Measurements from ENCODE around the gene FBXO31. TPM values are rescaled to one million over a fixed set of nuclear protein-coding genes. Genes with fewer than 3 reads are reported as not detected.

The FBXO31 gene
- total and polyA plus RNA-seq, 2 of the 8 experiments (the other 6 are each of a cell fraction or from before 2014, with no cell fraction given), result 8.3 to 21.6 TPM

DNA sequence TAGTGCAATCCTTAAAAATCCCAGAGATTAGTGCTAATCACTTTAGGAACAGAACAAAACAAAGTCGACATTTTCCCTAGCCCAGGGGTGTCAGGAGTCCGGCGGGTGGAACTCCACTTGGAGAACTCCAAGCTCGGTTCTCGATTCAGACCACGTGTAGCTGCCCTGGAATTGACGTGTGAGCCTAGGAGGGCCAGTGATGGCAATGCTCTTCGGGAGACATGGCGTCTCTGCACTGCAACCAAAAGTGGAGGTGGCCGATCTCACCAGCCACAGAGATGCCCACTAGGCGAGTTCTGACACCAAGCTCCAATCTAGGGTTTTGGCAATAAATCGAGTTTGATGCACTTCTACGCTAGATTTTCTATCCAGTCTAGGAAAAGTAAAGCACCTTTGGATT, 26.2 kb upstream of the FBXO31 start:
- CTCF ChIA-PET (ENCODE audit: partially characterized antibody), result interaction anchor here (1.0 to 2.1 kb wide), 6 partner anchors 11 to 227 kb away, joined by 3 to 6 read pairs (median 4); no protein-coding TSS in a partner anchor

More for the DNA sequence above, 26.2 kb upstream of the FBXO31 start:
- POLR2A ChIA-PET (ENCODE audit: partially characterized antibody), result no interaction called here
- H3K23me2 ChIP-seq (ENCODE audit: low read depth, low read length), result no peaks in the 10 kb centered on the region
- no peak overlapping the region for H4K5ac ChIP-seq (ENCODE audit: insufficient read length, low read depth, low read length)
- H2BK20ac ChIP-seq (ENCODE audit: low read length), result no peak overlapping the region
- H4K20me1 ChIP-seq (replicated peaks in 1 of 2; ENCODE audit: control insufficient read depth in 1 of 2, insufficient read depth in 2 of 2, low read length in 2 of 2), result peaks cover 0 to 9% of the 10 kb centered on the region in 2 experiments
- H3K4me2 ChIP-seq (ENCODE audit: insufficient read depth in 1 of 2, low read depth in 2 of 2, low read length in 2 of 2), result no peak overlapping the region
- no peak overlapping the region for H3K23ac ChIP-seq (ENCODE audit: insufficient read length)
- H3K4me3 ChIP-seq (ENCODE audit: extremely low read depth in 1 of 4, insufficient read depth in 2 of 4, low read depth in 3 of 4, low read length in 4 of 4), result no peak overlapping the region
- no peak overlapping the region for H4K91ac ChIP-seq (replicated peaks; ENCODE audit: insufficient read length, low read length)
- no peak overlapping the region for H2BK5ac ChIP-seq (ENCODE audit: low read depth, low read length)
- no peak overlapping the region for H3K14ac ChIP-seq (ENCODE audit: insufficient read length)
- 88% methylated on average over 13 of the region's 13 CpGs; no CpG with 5 or more reads in 1 of the 2 experiments for WGBS, 2 experiments (ENCODE audit: extremely low coverage in 1 of 2, insufficient coverage in 1 of 2, insufficient read length in 1 of 2, insufficient replicate concordance in 2 of 2, low coverage in 1 of 2, low lambda C conversion rate in 2 of 2, missing lambda C conversion rate in 1 of 2)
- H4K8ac ChIP-seq (ENCODE audit: extremely low read depth, insufficient read depth, low read length), result no peak overlapping the region
- H2AFZ ChIP-seq (ENCODE audit: low read length), result no peak overlapping the region
- H3K79me1 ChIP-seq (ENCODE audit: low read depth, low read length), result no peaks in the 10 kb centered on the region; the same call in 1 of the 2 replicates
- H3K9ac ChIP-seq (replicated peaks in 1 of 4; ENCODE audit: extremely low read depth in 1 of 4, low read depth in 3 of 4, low read length in 3 of 4), result no peak overlapping the region
- no peak overlapping the region for H3K27ac ChIP-seq (ENCODE audit: low read depth, low read length)
- no peaks in the 10 kb centered on the region for H3K79me2 ChIP-seq (ENCODE audit: control insufficient read depth in 1 of 2, insufficient read depth in 2 of 2, low read length in 2 of 2)
- H3K4ac ChIP-seq (replicated peaks; ENCODE audit: insufficient read length, low read depth, low read length), result no peak overlapping the region
- H3K9me3 ChIP-seq (ENCODE audit: insufficient read depth in 2 of 2, low read depth in 1 of 2, low read length in 1 of 2), result no peaks in the 10 kb centered on the region
- no peak overlapping the region for H2BK12ac ChIP-seq (ENCODE audit: low read depth, low read length)
- H2AK5ac ChIP-seq (ENCODE audit: low read depth, low read length), result no peak overlapping the region
- no peak for FAIRE-seq
- peaks cover 5 to 62% (median 31%) of the 10 kb centered on the region in 4 experiments; a peak in 7 of 8 replicates for H3K36me3 ChIP-seq (ENCODE audit: control insufficient read depth in 2 of 4, insufficient read depth in 4 of 4, low read length in 3 of 4)
- no peaks in the 10 kb centered on the region for H3K27me3 ChIP-seq (replicated peaks in 1 of 4; ENCODE audit: control insufficient read depth in 3 of 4, extremely low read depth in 1 of 4, insufficient read depth in 3 of 4, low read length in 3 of 4)
- TF ChIP-seq RBBP5 (IDR thresholded peaks at IDR 0.05; ENCODE audit: borderline replicate concordance, low read depth, low read length) (no peak), SAP30 (IDR thresholded peaks at IDR 0.05; ENCODE audit: insufficient read depth, insufficient replicate concordance, low read length) (no peak), POLR2AphosphoS5 (IDR thresholded peaks at IDR 0.05; ENCODE audit: low read depth, low read length) (no peak), JUND (IDR thresholded peaks at IDR 0.05; ENCODE audit: low read length) (no peak), TBP (IDR thresholded peaks at IDR 0.05; ENCODE audit: low read depth, low read length) (no peak), CTBP2 (IDR thresholded peaks at IDR 0.05; ENCODE audit: borderline replicate concordance, insufficient read depth, insufficient read length, low read length) (no peak)
- TF ChIP-seq, protein P1, sequence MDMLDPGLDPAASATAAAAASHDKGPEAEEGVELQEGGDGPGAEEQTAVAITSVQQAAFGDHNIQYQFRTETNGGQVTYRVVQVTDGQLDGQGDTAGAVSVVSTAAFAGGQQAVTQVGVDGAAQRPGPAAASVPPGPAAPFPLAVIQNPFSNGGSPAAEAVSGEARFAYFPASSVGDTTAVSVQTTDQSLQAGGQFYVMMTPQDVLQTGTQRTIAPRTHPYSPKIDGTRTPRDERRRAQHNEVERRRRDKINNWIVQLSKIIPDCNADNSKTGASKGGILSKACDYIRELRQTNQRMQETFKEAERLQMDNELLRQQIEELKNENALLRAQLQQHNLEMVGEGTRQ (IDR thresholded peaks at IDR 0.05; ENCODE audit: low read length), result no peak
- no peak for DNase-seq (ENCODE audit: low read depth in 1 of 2, low spot score in 2 of 2)
- H2BK120ac ChIP-seq (replicated peaks; ENCODE audit: low read depth, low read length), result no peak overlapping the region
- H3K56ac ChIP-seq (replicated peaks; ENCODE audit: insufficient read length, low read depth, low read length), result no peak overlapping the region
- no peaks in the 10 kb centered on the region for H3K4me1 ChIP-seq (replicated peaks in 1 of 4; ENCODE audit: control insufficient read depth in 3 of 4, insufficient read depth in 4 of 4, low read length in 3 of 4)
- no peak overlapping the region for H2BK15ac ChIP-seq (ENCODE audit: low read length)
- H3K18ac ChIP-seq (ENCODE audit: extremely low read depth, low read length), result no peak overlapping the region

All from H1 (cell line).